RWPE1 (cell line): ENCODE measurements around the gene CERK.

Experiments used
- CTCF ChIA-PET: fragments of 350-600 bp; sonication (Branson Sonifier 250); formaldehyde crosslinking; extraction: SDS; loops from one replicate; lab custom pipeline; 2021; lab: Yijun Ruan, JAX
- POLR2A ChIA-PET: fragments of 400-600 bp; formaldehyde crosslinking; extraction: SDS; loops from one replicate; lab custom pipeline; 2020; ENCODE audit warnings: antibody characterized with exemption; ENCODE audit not compliant: low non-redundant PET; lab: Yijun Ruan, JAX
- DNase-seq: peaks from one replicate; pipeline ENCODE4 v3.0.0; 2012; ENCODE audit warnings: low spot score
- H3K27ac ChIP-seq: fragments of 450-650 bp; 2 replicates; pipeline ENCODE4 v1.5.1; 2017
- CTCF ChIP-seq: fragments of 450-650 bp; conservative IDR thresholded peaks from 2 replicates; pipeline ENCODE4 v1.5.1; 2017; ENCODE audit warnings: low read depth, mild to moderate bottlenecking

The CERK gene

GRCh38 chr22:46676479-46676878 is 61.6 kb downstream of the CERK start:
- TF ChIP-seq CTCF, result no peak
- CTCF ChIA-PET, result no interaction called here
- no peak for DNase-seq
- no peak overlapping the region for H3K27ac ChIP-seq
- POLR2A ChIA-PET, result no interaction called here

DNA sequence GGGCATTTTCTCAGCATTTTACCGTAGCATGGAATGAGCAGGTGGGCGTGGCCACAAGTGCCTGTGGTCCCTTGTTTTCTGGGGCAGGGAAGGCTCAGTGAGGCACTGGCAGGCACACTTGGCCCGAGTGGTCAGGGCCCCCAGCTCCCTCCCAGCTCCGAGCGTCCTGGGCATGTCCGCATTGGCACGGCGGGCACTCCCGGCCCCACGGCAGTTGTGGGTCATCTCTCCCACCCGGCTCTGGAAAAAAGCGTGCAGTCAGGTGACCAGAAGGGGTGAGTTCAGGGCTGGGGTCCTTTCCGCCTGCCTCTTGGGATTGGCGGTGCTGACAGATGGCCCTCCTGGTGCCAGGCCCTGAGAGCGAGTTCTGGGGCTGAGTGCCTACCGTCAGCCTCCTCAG is 62.1 kb downstream of the CERK start:
- ChIA-PET POLR2A (no interaction called here), CTCF (no interaction called here)
- no peak overlapping the region for H3K27ac ChIP-seq
- DNase-seq, result no peak
- TF ChIP-seq CTCF, result no peak

GRCh38 chr22:46675479-46675878 is 62.6 kb downstream of the CERK start:
- TF ChIP-seq CTCF, result no peak
- POLR2A ChIA-PET, result no interaction called here
- DNase-seq, result no peak
- no peak overlapping the region for H3K27ac ChIP-seq
- CTCF ChIA-PET, result no interaction called here

DNA sequence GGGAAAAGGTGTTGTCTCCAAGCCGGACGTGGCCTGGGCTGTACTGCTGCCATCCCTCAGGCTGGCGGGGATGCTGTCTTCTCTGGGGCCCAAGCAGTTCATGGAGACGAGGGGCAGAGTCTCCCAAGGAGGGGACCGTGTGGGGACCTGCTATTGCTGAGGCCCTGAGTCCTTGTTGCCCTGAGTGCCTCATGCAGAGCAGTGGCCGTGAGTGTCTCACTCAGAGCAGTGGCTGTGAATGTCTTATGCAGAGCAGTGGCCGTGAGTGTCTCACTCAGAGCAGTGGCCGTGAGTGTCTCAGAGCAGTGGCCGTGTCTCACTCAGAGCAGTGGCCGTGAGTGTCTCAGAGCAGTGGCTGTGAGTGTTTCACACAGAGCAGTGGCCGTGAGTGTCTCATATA is 63.1 kb downstream of the CERK start:
- no peak for TF ChIP-seq CTCF
- CTCF ChIA-PET, result no interaction called here
- peak overlapping the region; percentile 30 for H3K27ac ChIP-seq
- POLR2A ChIA-PET, result no interaction called here
- DNase-seq, result no peak

- ChIA-PET POLR2A (no interaction called here), CTCF (no interaction called here)
- DNase-seq, result no peak
- H3K27ac ChIP-seq, result peak overlapping the region; percentile 30
- TF ChIP-seq CTCF, result no peak
Observed at GRCh38 chr22:46674367-46674781, 63.7 kb downstream of the CERK start.

GRCh38 chr22:46673662-46674236 is 64.3 kb downstream of the CERK start:
- no peak for DNase-seq
- TF ChIP-seq CTCF, result no peak
- POLR2A ChIA-PET, result no interaction called here
- CTCF ChIA-PET, result no interaction called here
- peak overlapping the region; percentile 30; the same call in 1 of the 2 replicates for H3K27ac ChIP-seq
